HG03460 (cell line): ENCODE results near the gene MOSPD3.
"Not testable (repeated sequence)": the region's sequence is repeated elsewhere in the genome, so short reads cannot be mapped to it uniquely, and the experiment has no call there.

Experiments used
- ATAC-seq: cut with Tn5 transposase; IDR thresholded peaks from one replicate; pipeline ENCODE4 v1.9.1; 2021; ENCODE audit not compliant: unreplicated experiment

MOSPD3 gene

GRCh38 chr7:100662194-100662776 is 49.9 kb downstream of the MOSPD3 start:
- ATAC-seq: not testable (repeated sequence)
